Left cardiac atrium (tissue), 4 donors: ENCODE measurements around the gene ADCY5. TPM values are rescaled to one million over a fixed set of nuclear protein-coding genes. Genes with fewer than 3 reads are reported as not detected.

Experiments used
- ATAC-seq, 2 donors: fragments of 200-7000 bp; cut with Tn5 transposase; one replicate each; pipeline ENCODE4 v1.9.1; 2020; ENCODE audit warnings: mild to moderate bottlenecking in 2 of 2, moderate library complexity in 2 of 2
- DNase-seq: peaks from one replicate; pipeline ENCODE4 v3.0.0-alpha.2; 2020
- intact Hi-C, 2 donors: fragments of 100-400 bp; cut with DNase I; formaldehyde crosslinking; loops; one replicate each; pipeline versions ENCODE4 v1.14.1 to v1.15.1; 2022 to 2023
- total RNA-seq, 2 donors: library from RNA; stranded (reverse); fragmentation: NEBNext Ultra II Directional; extraction: Animal tissue kit (Norgen Biotek cat#: 25700); gene quantifications; one replicate each; pipeline ENCODE4 v1.2.1, GENCODE V29; 2021
- donor health status: DM: no; HTN: yes; CAD: no.
- donor health status: DM: no; HTN: yes; CAD: no; lungs with severe emphysema.
- donor health status: DM: yes; HTN: yes; CAD: no.
- donor health status: Dilated cardiomyopathy.

ADCY5 gene
- total RNA-seq, 2 donors from 2014 or later = 104 to 134 TPM

GRCh38 chr3:123310741-123311140 is 138.1 kb downstream of the ADCY5 start:
- no peak for DNase-seq
- intact Hi-C loops = no loop called here

GRCh38 chr3:123310186-123310585 is 138.7 kb downstream of the ADCY5 start:
- intact Hi-C loops = no loop called here
- ATAC-seq (no peak), DNase-seq (no peak)

More at GRCh38 chr3:123310741-123311140, 138.1 kb downstream of the ADCY5 start:
- ATAC-seq = no peak

- ATAC-seq (no peak), DNase-seq (no peak)
- intact Hi-C loops = no loop called here
These were observed 141.8 kb downstream of the ADCY5 start for GRCh38 chr3:123307064-123307463.

- DNase-seq (no peak), ATAC-seq (peak in 1 of 2 donors; percentile 41)
- intact Hi-C loops = no loop called here
These were observed 143.7 kb downstream of the ADCY5 start for GRCh38 chr3:123305192-123305591.

GRCh38 chr3:123303976-123304560 is 144.8 kb downstream of the ADCY5 start:
- DNase-seq (no peak), ATAC-seq (no peak)
- intact Hi-C loops = no loop called here

- intact Hi-C loops = no loop called here
- DNase-seq (no peak), ATAC-seq (no peak)
These were observed 145.9 kb downstream of the ADCY5 start for GRCh38 chr3:123302961-123303360.

GRCh38 chr3:123301331-123302184 is 147.3 kb downstream of the ADCY5 start:
- intact Hi-C loops = no loop called here
- no peak for DNase-seq
- no peak for ATAC-seq

GRCh38 chr3:123300583-123300982 is 148.3 kb downstream of the ADCY5 start:
- intact Hi-C loops = no loop called here
- ATAC-seq (no peak), DNase-seq (no peak)

GRCh38 chr3:123300056-123300455 is 148.8 kb downstream of the ADCY5 start:
- intact Hi-C loops = no loop called here
- ATAC-seq = no peak

GRCh38 chr3:123299581-123299980 is 149.3 kb downstream of the ADCY5 start:
- intact Hi-C loops = no loop called here
- no peak for DNase-seq

More at GRCh38 chr3:123300056-123300455, 148.8 kb downstream of the ADCY5 start:
- DNase-seq = no peak

GRCh38 chr3:123298903-123299302 is 150.0 kb downstream of the ADCY5 start:
- ATAC-seq (no peak), DNase-seq (no peak)
- intact Hi-C loops = no loop called here

More at GRCh38 chr3:123299581-123299980, 149.3 kb downstream of the ADCY5 start:
- no peak for ATAC-seq

- no peak for ATAC-seq
- no peak for DNase-seq
- intact Hi-C loops = no loop called here
These were observed 151.3 kb downstream of the ADCY5 start for GRCh38 chr3:123297627-123297899.

- ATAC-seq (no peak), DNase-seq (no peak)
- intact Hi-C loops = no loop called here
These were observed 151.9 kb downstream of the ADCY5 start for GRCh38 chr3:123296836-123297626.

- DNase-seq (no peak), ATAC-seq (no peak)
- intact Hi-C loops = no loop called here
These were observed 152.6 kb downstream of the ADCY5 start for GRCh38 chr3:123296261-123296660.

GRCh38 chr3:123295901-123296250 is 153.0 kb downstream of the ADCY5 start:
- ATAC-seq (no peak), DNase-seq (no peak)
- intact Hi-C loops = no loop called here

GRCh38 chr3:123295171-123295900 is 153.6 kb downstream of the ADCY5 start:
- DNase-seq (no peak), ATAC-seq (no peak)
- intact Hi-C loops = no loop called here

GRCh38 chr3:123294296-123294938 is 154.5 kb downstream of the ADCY5 start:
- ATAC-seq = no peak
- DNase-seq = no peak
- intact Hi-C loops = no loop called here

GRCh38 chr3:123292321-123293310 is 156.3 kb downstream of the ADCY5 start:
- intact Hi-C loops = no loop called here
- DNase-seq (no peak), ATAC-seq (no peak)
